Ovary (tissue), 9 donors: ENCODE results near the gene ADAMTS12. TPM values are rescaled to one million over a fixed set of nuclear protein-coding genes. Genes with fewer than 3 reads are reported as not detected.

Experiments used
- DNase-seq, 5 donors: peaks; one replicate each; pipeline ENCODE4 v3.0.0-alpha.2; 2019 to 2020
- H3K27ac ChIP-seq, 2 donors: fragments of 200-600 bp; one replicate each; pipeline versions ENCODE4 v1.5.1 to v1.8.0; 2019 to 2022
- H3K27me3 ChIP-seq: fragments of 200-600 bp; one replicate; pipeline ENCODE4 v1.8.0; 2022
- H3K36me3 ChIP-seq: fragments of 200-600 bp; sonication (generic); one replicate; pipeline ENCODE4 v1.5.1; 2019
- H3K4me1 ChIP-seq: one replicate; pipeline ENCODE4 v1.8.1; 2013; ENCODE audit warnings: mild to moderate bottlenecking, moderate library complexity; ENCODE audit not compliant: insufficient read depth
- H3K4me3 ChIP-seq: fragments of 200-600 bp; sonication (generic); one replicate; pipeline ENCODE4 v1.5.1; 2017
- H3K9me3 ChIP-seq, 2 donors: fragments of 200-600 bp in 1 of 2; sonication (generic) in 1 of 2; one replicate each; pipeline versions ENCODE4 v1.5.1 to v1.8.1; 2013 to 2019; ENCODE audit warnings: mild to moderate bottlenecking in 1 of 2, moderate library complexity in 1 of 2
- CTCF ChIP-seq, 3 donors: fragments of 450-650 bp in 2 of 3; fragments of 200-600 bp in 1 of 3; IDR thresholded peaks; one replicate each; pipeline versions ENCODE4 v1.5.1 to v1.8.0; 2016 to 2022; ENCODE audit warnings: antibody characterized with exemption in 3 of 3, mild to moderate bottlenecking in 1 of 3
- EP300 ChIP-seq: sonication (generic); formaldehyde crosslinking; IDR thresholded peaks from one replicate; pipeline ENCODE4 v1.6.1; 2017; ENCODE audit warnings: antibody characterized with exemption
- POLR2A ChIP-seq: fragments of 450-650 bp; IDR thresholded peaks from one replicate; pipeline ENCODE4 v1.6.1; 2017; ENCODE audit warnings: antibody characterized with exemption, mild to moderate bottlenecking, moderate library complexity
- WGBS, 3 donors: extraction: QIAGEN DNeasy Blood & Tissue Kit in 1 of 3; methylation state at CpG; one replicate each; pipeline versions ENCODE4 v1.1.5 to v1.1.7; 2013 to 2017; 5-methylcytosine and 5-hydroxymethylcytosine counted together
- intact Hi-C, 4 donors: fragments of 100-400 bp; cut with DNase I; formaldehyde crosslinking; loops; one replicate each; pipeline versions ENCODE4 v1.11.0 to v1.15.1; 2022 to 2023
- polyA plus RNA-seq, 2 donors: library from polyadenylated mRNA; stranded (reverse); fragments of 200-250 nt in 1 of 2; fragments of 350-450 nt in 1 of 2; fragmentation: Illumina TruSeq in 1 of 2; extraction: RNeasy Lipid Tissue Mini Kit (QIAGEN cat#74804) in 1 of 2; gene quantifications; one replicate each; pipeline ENCODE4 v1.2.3, GENCODE V29; 2013 to 2014
- total RNA-seq, 7 donors: library from RNA; depleted of rRNA in 2 of 7; stranded (reverse); fragments of >200 nt in 2 of 7; fragmentation: NEBNext Ultra II Directional in 3 of 7; extraction: Animal tissue kit (Norgen Biotek cat#: 25700) in 3 of 7; gene quantifications; one replicate each; pipeline versions ENCODE4 v1.1.0 to v1.2.4, GENCODE V29; 2016 to 2023
- donor health status: DM: no; HTN: no; CAD: no; lungs with moderate emphysema.
- donor health status: DM: no; HTN: no; CAD: no.
- donor health status: Bipolar disorder and iron deficiency.
- donor health status: DM: yes; HTN: yes; CAD: no.
- donor health status: DM: no; HTN: no; CAD: no.
- donor health status: DM: yes; HTN: yes; CAD: no.

The ADAMTS12 gene
- total and polyA plus RNA-seq, 9 donors: 2.9 to 9.8 (median 5.5) TPM

- Histone ChIP-seq H3K27me3 (no peaks in the 10 kb centered on the region), H3K4me1 (no peaks in the 10 kb centered on the region), H3K9me3 (no peaks in the 10 kb centered on the region), H3K27ac (no peak overlapping the region), H3K4me3 (no peak overlapping the region), H3K36me3 (no peaks in the 10 kb centered on the region)
- DNase-seq: no peak
- 61 to 68% (median 62%) methylated on average over 9 of the region's 9 CpGs for WGBS, 3 donors
- TF ChIP-seq EP300: no peak
- TF ChIP-seq CTCF (IDR thresholded peaks at IDR 0.05): no peak
- intact Hi-C loops: no loop called here
Observed at GRCh38 chr5:33726422-33727165, 165.2 kb downstream of the ADAMTS12 start.

- WGBS, 3 donors: 73 to 93% (median 78%) methylated on average over 3 of the region's 3 CpGs
- H3K27ac ChIP-seq: no peak overlapping the region
- DNase-seq: no peak
- TF ChIP-seq EP300: no peak
- TF ChIP-seq CTCF (IDR thresholded peaks at IDR 0.05): no peak
- no peak for TF ChIP-seq POLR2A
- no peaks in the 10 kb centered on the region for H3K9me3 ChIP-seq
- no peaks in the 10 kb centered on the region for H3K27me3 ChIP-seq
- no peaks in the 10 kb centered on the region for H3K36me3 ChIP-seq
- no peak overlapping the region for H3K4me3 ChIP-seq
- intact Hi-C loops: no loop called here
- H3K4me1 ChIP-seq: no peaks in the 10 kb centered on the region
Observed at GRCh38 chr5:33725806-33726205, 166.0 kb downstream of the ADAMTS12 start.

GRCh38 chr5:33721491-33722200, 170.1 kb downstream of the ADAMTS12 start:
- no peak overlapping the region for H3K4me3 ChIP-seq
- 50 to 64% (median 59%) methylated on average over 6 of the region's 6 CpGs for WGBS, 3 donors
- no peak overlapping the region for H3K27ac ChIP-seq
- no peaks in the 10 kb centered on the region for H3K9me3 ChIP-seq
- no peak for DNase-seq
- no peaks in the 10 kb centered on the region for H3K4me1 ChIP-seq
- H3K27me3 ChIP-seq: no peaks in the 10 kb centered on the region
- no peaks in the 10 kb centered on the region for H3K36me3 ChIP-seq
- TF ChIP-seq EP300 (no peak), CTCF (IDR thresholded peaks at IDR 0.05) (no peak), POLR2A (no peak)
- intact Hi-C loops: loop anchor here in 1 of 4 donors (5.0 kb wide), 1 partner anchor 749 kb away; no protein-coding TSS in a partner anchor

- Histone ChIP-seq H3K9me3 (no peaks in the 10 kb centered on the region), H3K36me3 (no peaks in the 10 kb centered on the region), H3K4me3 (no peak overlapping the region), H3K4me1 (no peaks in the 10 kb centered on the region), H3K27me3 (no peaks in the 10 kb centered on the region), H3K27ac (no peak overlapping the region)
- TF ChIP-seq CTCF (IDR thresholded peaks at IDR 0.05): no peak
- no peak for TF ChIP-seq EP300
- no peak for TF ChIP-seq POLR2A
- WGBS, 3 donors: 36 to 51% (median 45%) methylated on average over 1 of the region's 1 CpG
- no peak for DNase-seq
- intact Hi-C loops: loop anchor here in 1 of 4 donors (5.0 kb wide), 1 partner anchor 748 kb away; no protein-coding TSS in a partner anchor
Observed at GRCh38 chr5:33720176-33720575, 171.6 kb downstream of the ADAMTS12 start.
